DOHH2 (cell line): ENCODE data around the gene RPS16.
A peak's percentile ranks its signal among the peaks of the same experiment; 100 is the strongest.

Experiments used
- H3F3A ChIP-seq: fragments of 200-600 bp; sonication (generic), shearing (Covaris generic); 2 replicates; pipeline ENCODE4 v1.6.0; 2016; ENCODE audit warnings: antibody characterized with exemption, mild to moderate bottlenecking; ENCODE audit not compliant: control insufficient read depth, insufficient read depth
- H3K27ac ChIP-seq: fragments of 200-600 bp; sonication (generic); 2 replicates; pipeline ENCODE4 v1.5.1; 2014; ENCODE audit warnings: low read depth, mild to moderate bottlenecking, low read length, moderate library complexity
- H3K27me3 ChIP-seq: fragments of 200-600 bp; sonication (generic); 2 replicates; pipeline ENCODE4 v1.6.1; 2014; ENCODE audit warnings: mild to moderate bottlenecking, low read length, mixed read lengths; ENCODE audit not compliant: control insufficient read depth
- H3K36me3 ChIP-seq: fragments of 200-600 bp; sonication (generic); 2 replicates; pipeline ENCODE4 v1.6.1; 2014; ENCODE audit warnings: mild to moderate bottlenecking, low read length, moderate library complexity, mixed read lengths; ENCODE audit not compliant: control insufficient read depth
- H3K4me1 ChIP-seq: fragments of 200-600 bp; sonication (generic); 2 replicates; pipeline ENCODE4 v1.6.1; 2014; ENCODE audit warnings: mild to moderate bottlenecking, low read length, mixed read lengths; ENCODE audit not compliant: control insufficient read depth
- H3K4me2 ChIP-seq: fragments of 200-600 bp; sonication (generic); 2 replicates; pipeline ENCODE4 v1.6.0; 2014; ENCODE audit warnings: mild to moderate bottlenecking, low read length, moderate library complexity
- H3K4me3 ChIP-seq: fragments of 200-600 bp; sonication (generic); 2 replicates; pipeline ENCODE4 v1.5.1; 2014; ENCODE audit warnings: mild to moderate bottlenecking, low read length, mixed read lengths
- H3K79me2 ChIP-seq: fragments of 200-600 bp; sonication (generic); 2 replicates; pipeline ENCODE4 v1.6.1; 2014; ENCODE audit warnings: mild to moderate bottlenecking, low read length, mixed read lengths; ENCODE audit not compliant: control insufficient read depth
- H3K9me2 ChIP-seq: fragments of 200-600 bp; sonication (generic); replicated peaks from 2 replicates; pipeline ENCODE4 v1.6.1; 2014; ENCODE audit warnings: mild to moderate bottlenecking, low read length, mixed read lengths; ENCODE audit not compliant: control insufficient read depth
- H3K9me3 ChIP-seq: fragments of 200-600 bp; sonication (generic); 2 replicates; pipeline ENCODE4 v1.6.1; 2014; ENCODE audit warnings: antibody characterized with exemption, low read length, mixed read lengths; ENCODE audit not compliant: control insufficient read depth, insufficient read depth
- H4K20me1 ChIP-seq: fragments of 200-600 bp; sonication (generic); 2 replicates; pipeline ENCODE4 v1.6.0; 2014; ENCODE audit warnings: low read depth, mild to moderate bottlenecking, antibody characterized with exemption, low read length, moderate library complexity; ENCODE audit not compliant: control insufficient read depth, insufficient read depth
- CTCF ChIP-seq: fragments of 200-600 bp; sonication (generic); IDR thresholded peaks from one replicate; pipeline ENCODE4 v1.5.1; 2014; ENCODE audit warnings: antibody characterized with exemption, mild to moderate bottlenecking, low read depth, low read length; ENCODE audit not compliant: poor library complexity, severe bottlenecking
- EZH2phosphoT487 ChIP-seq: fragments of 200-600 bp; sonication (generic); IDR thresholded peaks from 2 replicates; pipeline ENCODE4 v1.6.1; 2017; ENCODE audit warnings: borderline replicate concordance, mild to moderate bottlenecking, antibody characterized with exemption, low read length, moderate library complexity, mixed read lengths

Gene RPS16

GRCh38 chr19:39409208-39410016 is 26.3 kb downstream of the RPS16 start:
- H3K79me2 ChIP-seq: peaks cover 62% of the 10 kb centered on the region
- peaks cover 57% of the 10 kb centered on the region for H3K4me1 ChIP-seq

GRCh38 chr19:39408392-39409207 is 27.1 kb downstream of the RPS16 start:
- Histone ChIP-seq H3K79me2 (peaks cover 54% of the 10 kb centered on the region), H3K27ac (peak overlapping the region; percentile 97), H3K9me3 (no peaks in the 10 kb centered on the region), H4K20me1 (peaks cover 7% of the 10 kb centered on the region), H3K27me3 (no peaks in the 10 kb centered on the region), H3K4me1 (peaks cover 57% of the 10 kb centered on the region), H3K4me2 (peak overlapping the region; percentile 97), H3K4me3 (peak overlapping the region; percentile 99), H3K9me2 (no peaks in the 10 kb centered on the region), H3F3A (peaks cover 46% of the 10 kb centered on the region), H3K36me3 (peaks cover 38% of the 10 kb centered on the region)
- TF ChIP-seq CTCF (no peak), EZH2phosphoT487 (no peak)

More at GRCh38 chr19:39409208-39410016, 26.3 kb downstream of the RPS16 start:
- Histone ChIP-seq H3K36me3 (peaks cover 38% of the 10 kb centered on the region), H3K9me3 (no peaks in the 10 kb centered on the region), H3K4me3 (peak overlapping the region; percentile 99), H3K9me2 (no peaks in the 10 kb centered on the region), H3K4me2 (peak overlapping the region; percentile 97), H4K20me1 (peaks cover 11% of the 10 kb centered on the region), H3K27ac (peak overlapping the region; percentile 97), H3F3A (peaks cover 45% of the 10 kb centered on the region), H3K27me3 (no peaks in the 10 kb centered on the region)
- TF ChIP-seq CTCF (no peak), EZH2phosphoT487 (no peak)

- H3K9me2 ChIP-seq: no peaks in the 10 kb centered on the region
- no peaks in the 10 kb centered on the region for H3K9me3 ChIP-seq
- no peaks in the 10 kb centered on the region for H3K27me3 ChIP-seq
- peak overlapping the region; percentile 97 for H3K4me2 ChIP-seq
- peaks cover 47% of the 10 kb centered on the region for H3F3A ChIP-seq
- TF ChIP-seq CTCF (no peak), EZH2phosphoT487 (no peak)
- H4K20me1 ChIP-seq: peaks cover 7% of the 10 kb centered on the region
- H3K27ac ChIP-seq: peak overlapping the region; percentile 97
- peaks cover 36% of the 10 kb centered on the region for H3K36me3 ChIP-seq
- peak overlapping the region; percentile 99 for H3K4me3 ChIP-seq
- peaks cover 54% of the 10 kb centered on the region for H3K79me2 ChIP-seq
- H3K4me1 ChIP-seq: peaks cover 63% of the 10 kb centered on the region
Observed at GRCh38 chr19:39407660-39408391, 27.9 kb downstream of the RPS16 start.
